ENCODE measurements around the gene PTPN11. TPM values are rescaled to one million over a fixed set of nuclear protein-coding genes. Genes with fewer than 3 reads are reported as not detected.

The PTPN11 gene
- total and polyA plus RNA-seq, 2 of the 13 experiments (the other 11 are each of a cell fraction or from before 2014, with no cell fraction given), result 30.0 to 63.5 TPM

GRCh38 chr12:112540021-112540420, 121.3 kb downstream of the PTPN11 start:
- Histone ChIP-seq H3K9me3 (ENCODE audit: low read length) (no peaks in the 10 kb centered on the region), H3K27ac (ENCODE audit: extremely low read length, insufficient read depth, low read length) (no peak overlapping the region), H3K9ac (ENCODE audit: insufficient read depth, low read depth, low read length) (no peak overlapping the region), H3K27me3 (ENCODE audit: control insufficient read depth in 1 of 2, insufficient read depth in 2 of 2, low read length in 2 of 2) (peaks cover 0 to 11% of the 10 kb centered on the region in 2 experiments; a peak in 2 of 5 replicates), H3K4me1 (ENCODE audit: insufficient read depth, low read length) (peaks cover 6% of the 10 kb centered on the region; the same call in 1 of the 2 replicates), H3K4me3 (replicated peaks in 1 of 3; ENCODE audit: insufficient read depth in 1 of 3, low read depth in 2 of 3, low read length in 3 of 3) (no peak overlapping the region), H4K20me1 (ENCODE audit: insufficient read depth, low read length) (no peaks in the 10 kb centered on the region), H2AFZ (ENCODE audit: low read length) (no peak overlapping the region), H3K36me3 (replicated peaks in 1 of 2; ENCODE audit: control insufficient read depth in 1 of 2, insufficient read depth in 2 of 2, low read length in 2 of 2) (no peaks in the 10 kb centered on the region), H3K4me2 (ENCODE audit: low read depth, low read length) (no peak overlapping the region), H3K79me2 (ENCODE audit: insufficient read depth, low read length) (no peaks in the 10 kb centered on the region)
- in situ Hi-C loops (cut with HindIII; ENCODE audit: extremely low pct_ligation_motif_present, low pct_unique_long_range_greater_than_20kb), result no loop called here
- ATAC-seq (no peak), DNase-seq (ENCODE audit: low spot score) (no peak), FAIRE-seq (no peak)
- no peak for TF ChIP-seq MEIS1 (CRISPR knock-in tag; IDR thresholded peaks at IDR 0.05; ENCODE audit: borderline replicate concordance)
- no peak for TF ChIP-seq HNF1A (IDR thresholded peaks at IDR 0.05; ENCODE audit: low read depth)
- TF ChIP-seq HNF1A (CRISPR knock-in tag; IDR thresholded peaks at IDR 0.05; ENCODE audit: borderline replicate concordance), result no peak
- no peak for TF ChIP-seq ZNF160 (CRISPR knock-in tag; IDR thresholded peaks at IDR 0.05)
- TF ChIP-seq ISL2 (CRISPR knock-in tag; IDR thresholded peaks at IDR 0.05), result no peak
- TF ChIP-seq KLF12 (CRISPR knock-in tag; IDR thresholded peaks at IDR 0.05; ENCODE audit: borderline replicate concordance), result no peak
- TF ChIP-seq ZNF615 (CRISPR knock-in tag; IDR thresholded peaks at IDR 0.05; ENCODE audit: borderline replicate concordance), result no peak
- TF ChIP-seq ZNF10 (CRISPR knock-in tag; IDR thresholded peaks at IDR 0.05; ENCODE audit: borderline replicate concordance, low read depth), result no peak
- intact Hi-C loops (cut with micrococcal nuclease; ENCODE audit: unreplicated experiment), result no loop called here
- CTCF ChIA-PET (ENCODE audit: low intra/inter-chr PET ratio, low total read pairs), result no interaction called here
- POLR2A ChIA-PET, result no interaction called here
- no TSS peak for BruUV-seq (replicated peaks)
- WGBS (ENCODE audit: low lambda C conversion rate), result 9% methylated on average over 4 of the region's 5 CpGs
